Stimulated activated CD8-positive, alpha-beta memory T cell treated with anti-CD3 and anti-CD28 coated beads, Interleukin-15, amount 100 ng/mL, for 24 hours (primary cell): Measurements from ENCODE around the gene PCDH17.

Experiments
- DNase-seq: peaks from one replicate; pipeline ENCODE4 v3.0.0-alpha.2; 2020; ENCODE audit warnings: low read depth

Gene PCDH17

GRCh38 chr13:57636816-57637215 is 5.3 kb downstream of the PCDH17 start:
- DNase-seq, result no peak

GRCh38 chr13:57637515-57637914 is 6.0 kb downstream of the PCDH17 start:
- DNase-seq, result no peak

GRCh38 chr13:57638186-57638890 is 6.8 kb downstream of the PCDH17 start:
- no peak for DNase-seq

- DNase-seq, result no peak
These were observed 9.1 kb downstream of the PCDH17 start for GRCh38 chr13:57640607-57641006.

GRCh38 chr13:57641051-57641450 is 9.5 kb downstream of the PCDH17 start:
- DNase-seq, result no peak

- DNase-seq, result no peak
These were observed 12.6 kb downstream of the PCDH17 start for GRCh38 chr13:57644106-57644505.

- DNase-seq, result no peak
These were observed 21.9 kb downstream of the PCDH17 start for GRCh38 chr13:57653229-57653989.

- no peak for DNase-seq
These were observed 33.9 kb downstream of the PCDH17 start for GRCh38 chr13:57665481-57665880.

- no peak for DNase-seq
These were observed 34.8 kb downstream of the PCDH17 start for GRCh38 chr13:57666131-57666953.

GRCh38 chr13:57672168-57672567 is 40.6 kb downstream of the PCDH17 start:
- no peak for DNase-seq

- DNase-seq, result no peak
These were observed 41.7 kb downstream of the PCDH17 start for GRCh38 chr13:57673197-57673596.

- DNase-seq, result no peak
These were observed 44.0 kb downstream of the PCDH17 start for GRCh38 chr13:57675526-57675925.

GRCh38 chr13:57680609-57681008 is 49.1 kb downstream of the PCDH17 start:
- no peak for DNase-seq

GRCh38 chr13:57682128-57682716 is 50.7 kb downstream of the PCDH17 start:
- DNase-seq, result no peak

GRCh38 chr13:57698851-57699250 is 67.3 kb downstream of the PCDH17 start:
- no peak for DNase-seq

- no peak for DNase-seq
These were observed 72.5 kb downstream of the PCDH17 start for GRCh38 chr13:57704031-57704430.

- DNase-seq, result no peak
These were observed 84.8 kb downstream of the PCDH17 start for GRCh38 chr13:57716295-57716694.

GRCh38 chr13:57724486-57725272 is 93.1 kb downstream of the PCDH17 start:
- no peak for DNase-seq

- no peak for DNase-seq
These were observed 93.9 kb downstream of the PCDH17 start for GRCh38 chr13:57725480-57725879.

GRCh38 chr13:57726981-57727380 is 95.4 kb downstream of the PCDH17 start:
- DNase-seq, result no peak

GRCh38 chr13:57734306-57734705 is 102.8 kb downstream of the PCDH17 start:
- no peak for DNase-seq

- DNase-seq, result no peak
These were observed 107.5 kb downstream of the PCDH17 start for GRCh38 chr13:57739089-57739488.
